Measurements from ENCODE around the gene DQX1. TPM values are rescaled to one million over a fixed set of nuclear protein-coding genes. Genes with fewer than 3 reads are reported as not detected.

Gene DQX1
- total and polyA plus RNA-seq, 2 of the 8 experiments (the other 6 are each of a cell fraction or from before 2014, with no cell fraction given), result 0.76 to 1.1 TPM

- no peak for TF ChIP-seq CTCF (IDR thresholded peaks at IDR 0.05; ENCODE audit: control extremely low read depth in 1 of 3, insufficient read depth in 1 of 3, low read depth in 1 of 3, low read length in 3 of 3)
- peak; percentile 57; the same call in 1 of the 2 replicates for TF ChIP-seq RBBP5 (IDR thresholded peaks at IDR 0.05; ENCODE audit: borderline replicate concordance, low read depth, low read length)
- no peak for TF ChIP-seq TAF7 (optimal IDR thresholded peaks at IDR 0.05; ENCODE audit: borderline replicate concordance, low read depth, low read length)
- no peak for TF ChIP-seq SUZ12 (IDR thresholded peaks at IDR 0.05; ENCODE audit: low read length)
- TF ChIP-seq SAP30 (IDR thresholded peaks at IDR 0.05; ENCODE audit: insufficient read depth, insufficient replicate concordance, low read length), result peak; percentile 97
- TF ChIP-seq SP4 (IDR thresholded peaks at IDR 0.05; ENCODE audit: low read length), result no peak
- TF ChIP-seq EP300 (IDR thresholded peaks at IDR 0.05; ENCODE audit: borderline replicate concordance in 1 of 2, low read depth in 2 of 2, low read length in 2 of 2), result 0 out of 3 replicates have a peak, but pooled peaks of 1 of the 2 experiments have one; percentile 46
- no peak; the same call in 1 of the 2 replicates for TF ChIP-seq BACH1 (IDR thresholded peaks at IDR 0.05; ENCODE audit: low read length)
- TF ChIP-seq RNF2 (IDR thresholded peaks at IDR 0.05; ENCODE audit: borderline replicate concordance, low read depth, low read length, missing control alignments, poor library complexity, severe bottlenecking), result no peak
- TF ChIP-seq TAF1 (IDR thresholded peaks at IDR 0.05; ENCODE audit: low read depth, low read length), result peak; percentile 82; the same call in 1 of the 2 replicates
- TF ChIP-seq YY1 (IDR thresholded peaks at IDR 0.05; ENCODE audit: low read depth, low read length), result peak; percentile 93
- TF ChIP-seq SP1 (IDR thresholded peaks at IDR 0.05; ENCODE audit: low read depth, low read length), result no peak
- TF ChIP-seq HDAC6 (IDR thresholded peaks at IDR 0.05; ENCODE audit: low read depth, low read length), result no peak
- no peak for TF ChIP-seq JUND (IDR thresholded peaks at IDR 0.05; ENCODE audit: low read length)
- TF ChIP-seq EZH2 (IDR thresholded peaks at IDR 0.05; ENCODE audit: low read depth, low read length, severe bottlenecking), result no peak
- peak; percentile 61 for TF ChIP-seq KDM4A (IDR thresholded peaks at IDR 0.05; ENCODE audit: low read depth, low read length, severe bottlenecking)
- TF ChIP-seq SIN3A (conservative IDR thresholded peaks at IDR 0.05 in 1 of 2, IDR thresholded peaks at IDR 0.05 in 1 of 2; ENCODE audit: low read depth in 1 of 2, low read length in 2 of 2), result peak in 1 of 2 experiments; percentile 96; a peak in 3 of 4 replicates
- no peak for TF ChIP-seq ATF3 (IDR thresholded peaks at IDR 0.05; ENCODE audit: insufficient read depth, low read depth, low read length)
- TF ChIP-seq POLR2A (IDR thresholded peaks at IDR 0.05; ENCODE audit: control extremely low read depth in 1 of 2, low read depth in 2 of 2, low read length in 2 of 2), result peak; percentile 80 to 95
Measured at GRCh38 chr2:74472086-74472944, 53.7 kb downstream of the DQX1 start, which contains the start of gene MRPL53 (continued).
